ACHN (cell line): ENCODE data around the gene KCTD5.
A peak's percentile ranks its signal among the peaks of the same experiment; 100 is the strongest.

Experiments
- DNase-seq: peaks from one replicate; pipeline ENCODE4 v3.0.0-alpha.2; 2015
- in situ Hi-C: cut with HindIII; loops from 2 replicates; pipeline ENCODE4 v1.10.0; 2017; ENCODE audit warnings: low sequenced_read_pairs, low pct_ligation_motif_present, low pct_unique_long_range_greater_than_20kb

The KCTD5 gene

GRCh38 chr16:2740476-2740875 lies 58.2 kb downstream of the KCTD5 start:
- in situ Hi-C loops = no loop called here
- DNase-seq = no peak

GRCh38 chr16:2741168-2741567 lies 58.8 kb downstream of the KCTD5 start:
- in situ Hi-C loops = no loop called here
- no peak for DNase-seq

GRCh38 chr16:2742323-2743006 lies 60.1 kb downstream of the KCTD5 start:
- in situ Hi-C loops = no loop called here
- no peak for DNase-seq

- in situ Hi-C loops = no loop called here
- DNase-seq = no peak
Measured at GRCh38 chr16:2743007-2743810, 60.9 kb downstream of the KCTD5 start.

GRCh38 chr16:2744711-2745110 lies 62.4 kb downstream of the KCTD5 start:
- in situ Hi-C loops = no loop called here
- no peak for DNase-seq

- in situ Hi-C loops = no loop called here
- no peak for DNase-seq
Measured at GRCh38 chr16:2745116-2745890, 63.0 kb downstream of the KCTD5 start.

- in situ Hi-C loops = no loop called here
Measured at GRCh38 chr16:2745961-2746360, 63.6 kb downstream of the KCTD5 start.

GRCh38 chr16:2748757-2749455 lies 66.6 kb downstream of the KCTD5 start:
- in situ Hi-C loops = no loop called here
- DNase-seq = no peak

More at GRCh38 chr16:2745961-2746360, 63.6 kb downstream of the KCTD5 start:
- no peak for DNase-seq

- in situ Hi-C loops = no loop called here
- no peak for DNase-seq
Measured at GRCh38 chr16:2749476-2749875, 67.2 kb downstream of the KCTD5 start.

GRCh38 chr16:2749936-2750335 lies 67.6 kb downstream of the KCTD5 start:
- DNase-seq = no peak
- in situ Hi-C loops = no loop called here

- in situ Hi-C loops = no loop called here
- no peak for DNase-seq
Measured at GRCh38 chr16:2751577-2752034, 69.3 kb downstream of the KCTD5 start.

- in situ Hi-C loops = no loop called here
- DNase-seq = peak; percentile 97
Measured at GRCh38 chr16:2752035-2752849, 69.9 kb downstream of the KCTD5 start, which contains the start of gene SRRM2. Gene SRRM2, plus strand, starts transcription at chr16:2752638. Its CDS starts 3,727 bp downstream, at chr16:2756365.

- in situ Hi-C loops = no loop called here
- DNase-seq = peak; percentile 89
Measured at GRCh38 chr16:2752850-2753732, 70.8 kb downstream of the KCTD5 start.

GRCh38 chr16:2753733-2754020 lies 71.4 kb downstream of the KCTD5 start:
- in situ Hi-C loops = no loop called here
- peak; percentile 35 for DNase-seq

GRCh38 chr16:2755158-2755557 lies 72.8 kb downstream of the KCTD5 start:
- in situ Hi-C loops = no loop called here
- DNase-seq = no peak

GRCh38 chr16:2756288-2757015 lies 74.1 kb downstream of the KCTD5 start:
- DNase-seq = no peak
- in situ Hi-C loops = no loop called here
